Osteoblast (primary cell): ENCODE measurements around the gene TMEM42. TPM values are rescaled to one million over a fixed set of nuclear protein-coding genes. Genes with fewer than 3 reads are reported as not detected.

Experiments
- DNase-seq: peaks from one replicate; pipeline ENCODE4 v3.0.0; 2011; ENCODE audit warnings: low spot score, mixed read lengths; ENCODE audit not compliant: insufficient read length; ENCODE audit errors: missing footprints
- H2AFZ ChIP-seq: 2 replicates; pipeline ENCODE4 v1.6.0; 2011; ENCODE audit warnings: mild to moderate bottlenecking, low read length
- H3K27ac ChIP-seq: 2 replicates; pipeline ENCODE4 v1.5.1; 2011; ENCODE audit warnings: mild to moderate bottlenecking, low read depth, low read length, moderate library complexity
- H3K27me3 ChIP-seq: 2 replicates; pipeline ENCODE4 v1.6.0; 2012; ENCODE audit warnings: mild to moderate bottlenecking, control low read depth, inconsistent platforms, low read length, moderate library complexity; ENCODE audit not compliant: insufficient read depth
- H3K36me3 ChIP-seq: 2 replicates; pipeline ENCODE4 v1.5.1; 2011; ENCODE audit warnings: mild to moderate bottlenecking, low read length, control low read depth, moderate library complexity; ENCODE audit not compliant: insufficient read depth
- H3K4me1 ChIP-seq: 2 replicates; pipeline ENCODE4 v1.5.1; 2011; ENCODE audit warnings: mild to moderate bottlenecking, low read length, control low read depth, moderate library complexity; ENCODE audit not compliant: insufficient read depth
- H3K4me2 ChIP-seq: 2 replicates; pipeline ENCODE4 v1.6.0; 2011; ENCODE audit warnings: mild to moderate bottlenecking, low read length; ENCODE audit not compliant: insufficient read depth
- H3K4me3 ChIP-seq: fragments of 200-600 bp; sonication (generic); 3 replicates; pipeline ENCODE4 v1.5.1; 2012; ENCODE audit warnings: mild to moderate bottlenecking, low read length, inconsistent platforms; ENCODE audit not compliant: insufficient read depth
- H3K79me2 ChIP-seq: 2 replicates; pipeline ENCODE4 v1.6.0; 2012; ENCODE audit warnings: mild to moderate bottlenecking, low read length, control low read depth, inconsistent platforms; ENCODE audit not compliant: insufficient read depth
- H3K9me3 ChIP-seq: 2 replicates; pipeline ENCODE4 v1.5.1; 2011; ENCODE audit warnings: low read depth, low read length, control low read depth
- H4K20me1 ChIP-seq: 2 replicates; pipeline ENCODE4 v1.6.0; 2012; ENCODE audit warnings: mild to moderate bottlenecking, low read length, control low read depth; ENCODE audit not compliant: insufficient read depth
- CTCF ChIP-seq: IDR thresholded peaks from 2 replicates; pipeline ENCODE4 v1.5.1; 2011; ENCODE audit warnings: mild to moderate bottlenecking, low read depth, low read length, moderate library complexity; ENCODE audit errors: extremely low read depth
- total RNA-seq: library from RNA; depleted of rRNA; stranded (reverse); fragments of >200 nt; gene quantifications from 2 replicates; pipeline ENCODE4 v1.2.3, GENCODE V29; 2012

Gene TMEM42
- total RNA-seq, 1 donor: 18.1 TPM

- Histone ChIP-seq H3K4me3 (no peak overlapping the region), H3K27ac (no peak overlapping the region), H3K4me1 (peaks cover 6% of the 10 kb centered on the region), H3K36me3 (no peaks in the 10 kb centered on the region), H3K4me2 (no peak overlapping the region), H4K20me1 (no peaks in the 10 kb centered on the region), H3K9me3 (no peaks in the 10 kb centered on the region), H3K79me2 (peaks cover 8% of the 10 kb centered on the region), H2AFZ (no peak overlapping the region), H3K27me3 (no peaks in the 10 kb centered on the region)
- no peak for DNase-seq
- no peak for TF ChIP-seq CTCF
Measured at GRCh38 chr3:44865272-44866035, 3.7 kb downstream of the TMEM42 start.

GRCh38 chr3:44867421-44868111, 5.9 kb downstream of the TMEM42 start:
- DNase-seq: no peak
- H4K20me1 ChIP-seq: no peaks in the 10 kb centered on the region
- no peaks in the 10 kb centered on the region for H3K9me3 ChIP-seq
- peaks cover 2% of the 10 kb centered on the region for H3K4me1 ChIP-seq
- H3K27me3 ChIP-seq: no peaks in the 10 kb centered on the region
- no peaks in the 10 kb centered on the region for H3K36me3 ChIP-seq
- H2AFZ ChIP-seq: no peak overlapping the region
- peaks cover 4% of the 10 kb centered on the region for H3K79me2 ChIP-seq
- no peak overlapping the region for H3K27ac ChIP-seq
- no peak overlapping the region for H3K4me2 ChIP-seq
- TF ChIP-seq CTCF: no peak
- H3K4me3 ChIP-seq: no peak overlapping the region

- Histone ChIP-seq H3K4me3 (no peak overlapping the region), H3K27me3 (no peaks in the 10 kb centered on the region), H3K36me3 (no peaks in the 10 kb centered on the region), H3K27ac (no peak overlapping the region), H3K4me2 (no peak overlapping the region), H3K79me2 (no peaks in the 10 kb centered on the region), H4K20me1 (no peaks in the 10 kb centered on the region), H3K9me3 (no peaks in the 10 kb centered on the region), H2AFZ (no peak overlapping the region), H3K4me1 (no peaks in the 10 kb centered on the region)
- no peak for DNase-seq
- TF ChIP-seq CTCF: no peak
Measured at GRCh38 chr3:44870375-44871061, 8.8 kb downstream of the TMEM42 start.

GRCh38 chr3:44874308-44874707, 12.6 kb downstream of the TMEM42 start, which contains the start of gene TGM4:
TSS of gene TGM4 (plus strand) at chr3:44874608. CDS start at chr3:44874679, 71 bp downstream.
- no peak for DNase-seq
- no peaks in the 10 kb centered on the region for H3K4me1 ChIP-seq
- H3K79me2 ChIP-seq: no peaks in the 10 kb centered on the region
- no peaks in the 10 kb centered on the region for H3K9me3 ChIP-seq
- no peak for TF ChIP-seq CTCF
- H3K27me3 ChIP-seq: no peaks in the 10 kb centered on the region
- H3K4me2 ChIP-seq: no peak within 1 kb of the TSS
- H3K36me3 ChIP-seq: no peaks in the 10 kb centered on the region
- no peak within 1 kb of the TSS for H3K27ac ChIP-seq
- H4K20me1 ChIP-seq: no peaks in the 10 kb centered on the region
- H3K4me3 ChIP-seq: no peak within 1 kb of the TSS
- H2AFZ ChIP-seq: no peak within 1 kb of the TSS
